ENCODE measurements around the gene ARID3A.

ARID3A gene

GRCh38 chr19:1001538-1002166 lies 75.8 kb downstream of the ARID3A start:
- TF ChIP-seq YY1 (IDR thresholded peaks at IDR 0.05; ENCODE audit: insufficient read depth, insufficient read length) (no peak), ZNF274 (IDR thresholded peaks at IDR 0.05; ENCODE audit: low read depth, low read length) (no peak), SUZ12 (IDR thresholded peaks at IDR 0.05; ENCODE audit: extremely low read depth, insufficient read depth, insufficient read length) (no peak)
- Histone ChIP-seq H3K36me3 (ENCODE audit: insufficient read depth, insufficient read length, low read length) (peaks cover 2% of the 10 kb centered on the region), H3K4me1 (ENCODE audit: insufficient read depth, insufficient read length) (peaks cover 6% of the 10 kb centered on the region), H3K27me3 (ENCODE audit: insufficient read depth, insufficient read length) (peaks cover 24% of the 10 kb centered on the region), H3K9me3 (ENCODE audit: insufficient read depth, low read length) (no peaks in the 10 kb centered on the region), H3K4me3 (ENCODE audit: insufficient read length, low read depth) (peak overlapping the region; percentile 30), H3K9ac (ENCODE audit: insufficient read length, low read depth) (peak overlapping the region; percentile 58)
- DNase-seq (ENCODE audit: low read depth, low spot score): no peak

GRCh38 chr19:1002600-1002999 lies 76.8 kb downstream of the ARID3A start:
- Histone ChIP-seq H3K27me3 (ENCODE audit: insufficient read depth, insufficient read length) (peaks cover 24% of the 10 kb centered on the region), H3K4me3 (ENCODE audit: insufficient read length, low read depth) (no peak overlapping the region), H3K36me3 (ENCODE audit: insufficient read depth, insufficient read length, low read length) (peaks cover 10% of the 10 kb centered on the region), H3K4me1 (ENCODE audit: insufficient read depth, insufficient read length) (peaks cover 6% of the 10 kb centered on the region), H3K9ac (ENCODE audit: insufficient read length, low read depth) (no peak overlapping the region), H3K9me3 (ENCODE audit: insufficient read depth, low read length) (no peaks in the 10 kb centered on the region)
- no peak for TF ChIP-seq SUZ12 (IDR thresholded peaks at IDR 0.05; ENCODE audit: extremely low read depth, insufficient read depth, insufficient read length)
- TF ChIP-seq ZNF274 (IDR thresholded peaks at IDR 0.05; ENCODE audit: low read depth, low read length): no peak
- no peak for TF ChIP-seq YY1 (IDR thresholded peaks at IDR 0.05; ENCODE audit: insufficient read depth, insufficient read length)
- DNase-seq (ENCODE audit: low read depth, low spot score): no peak

- no peak overlapping the region for H3K4me3 ChIP-seq (ENCODE audit: insufficient read length, low read depth)
- H3K9ac ChIP-seq (ENCODE audit: insufficient read length, low read depth): no peak overlapping the region
- DNase-seq (ENCODE audit: low read depth, low spot score): no peak
- peaks cover 14% of the 10 kb centered on the region for H3K36me3 ChIP-seq (ENCODE audit: insufficient read depth, insufficient read length, low read length)
- H3K9me3 ChIP-seq (ENCODE audit: insufficient read depth, low read length): no peaks in the 10 kb centered on the region
- peaks cover 6% of the 10 kb centered on the region for H3K4me1 ChIP-seq (ENCODE audit: insufficient read depth, insufficient read length)
- H3K27me3 ChIP-seq (ENCODE audit: insufficient read depth, insufficient read length): peaks cover 24% of the 10 kb centered on the region
- no peak for TF ChIP-seq SUZ12 (IDR thresholded peaks at IDR 0.05; ENCODE audit: extremely low read depth, insufficient read depth, insufficient read length)
- TF ChIP-seq ZNF274 (IDR thresholded peaks at IDR 0.05; ENCODE audit: low read depth, low read length): no peak
- no peak for TF ChIP-seq YY1 (IDR thresholded peaks at IDR 0.05; ENCODE audit: insufficient read depth, insufficient read length)
Observed at GRCh38 chr19:1003283-1003682, 77.4 kb downstream of the ARID3A start.

- DNase-seq (ENCODE audit: low read depth, low spot score): no peak
- no peak overlapping the region for H3K4me3 ChIP-seq (ENCODE audit: insufficient read length, low read depth)
- TF ChIP-seq YY1 (IDR thresholded peaks at IDR 0.05; ENCODE audit: insufficient read depth, insufficient read length): no peak
- no peak for TF ChIP-seq SUZ12 (IDR thresholded peaks at IDR 0.05; ENCODE audit: extremely low read depth, insufficient read depth, insufficient read length)
- TF ChIP-seq ZNF274 (IDR thresholded peaks at IDR 0.05; ENCODE audit: low read depth, low read length): no peak
- H3K4me1 ChIP-seq (ENCODE audit: insufficient read depth, insufficient read length): peaks cover 3% of the 10 kb centered on the region
- peak overlapping the region; percentile 21 for H3K9ac ChIP-seq (ENCODE audit: insufficient read length, low read depth)
- peaks cover 18% of the 10 kb centered on the region for H3K27me3 ChIP-seq (ENCODE audit: insufficient read depth, insufficient read length)
- no peaks in the 10 kb centered on the region for H3K9me3 ChIP-seq (ENCODE audit: insufficient read depth, low read length)
- H3K36me3 ChIP-seq (ENCODE audit: insufficient read depth, insufficient read length, low read length): peaks cover 24% of the 10 kb centered on the region
Observed at GRCh38 chr19:1004204-1004802, 78.5 kb downstream of the ARID3A start.

- no peak for TF ChIP-seq ZNF274 (IDR thresholded peaks at IDR 0.05; ENCODE audit: low read depth, low read length)
- TF ChIP-seq SUZ12 (IDR thresholded peaks at IDR 0.05; ENCODE audit: extremely low read depth, insufficient read depth, insufficient read length): no peak
- TF ChIP-seq YY1 (IDR thresholded peaks at IDR 0.05; ENCODE audit: insufficient read depth, insufficient read length): no peak
- H3K4me1 ChIP-seq (ENCODE audit: insufficient read depth, insufficient read length): peaks cover 5% of the 10 kb centered on the region
- no peak for DNase-seq (ENCODE audit: low read depth, low spot score)
- H3K4me3 ChIP-seq (ENCODE audit: insufficient read length, low read depth): no peak overlapping the region
- H3K9ac ChIP-seq (ENCODE audit: insufficient read length, low read depth): no peak overlapping the region
- H3K36me3 ChIP-seq (ENCODE audit: insufficient read depth, insufficient read length, low read length): peaks cover 31% of the 10 kb centered on the region
- no peaks in the 10 kb centered on the region for H3K9me3 ChIP-seq (ENCODE audit: insufficient read depth, low read length)
- H3K27me3 ChIP-seq (ENCODE audit: insufficient read depth, insufficient read length): peaks cover 15% of the 10 kb centered on the region
Observed at GRCh38 chr19:1004803-1005664, 79.2 kb downstream of the ARID3A start.

- Histone ChIP-seq H3K4me1 (ENCODE audit: insufficient read depth, insufficient read length) (peaks cover 3% of the 10 kb centered on the region), H3K36me3 (ENCODE audit: insufficient read depth, insufficient read length, low read length) (peaks cover 46% of the 10 kb centered on the region), H3K27me3 (ENCODE audit: insufficient read depth, insufficient read length) (peaks cover under 1% of the 10 kb centered on the region), H3K4me3 (ENCODE audit: insufficient read length, low read depth) (no peak overlapping the region), H3K9me3 (ENCODE audit: insufficient read depth, low read length) (no peaks in the 10 kb centered on the region), H3K9ac (ENCODE audit: insufficient read length, low read depth) (no peak overlapping the region)
- DNase-seq (ENCODE audit: low read depth, low spot score): no peak
- TF ChIP-seq ZNF274 (IDR thresholded peaks at IDR 0.05; ENCODE audit: low read depth, low read length) (no peak), YY1 (IDR thresholded peaks at IDR 0.05; ENCODE audit: insufficient read depth, insufficient read length) (no peak), SUZ12 (IDR thresholded peaks at IDR 0.05; ENCODE audit: extremely low read depth, insufficient read depth, insufficient read length) (no peak)
Observed at GRCh38 chr19:1006711-1007398, 81.0 kb downstream of the ARID3A start.
